Measurements from ENCODE around the gene STAB2.
A peak's percentile ranks its signal among the peaks of the same experiment; 100 is the strongest.

STAB2 gene

GRCh38 chr12:103657331-103657730, 70.3 kb downstream of the STAB2 start:
- DNase-seq = no peak

GRCh38 chr12:103664626-103665025, 77.6 kb downstream of the STAB2 start:
- no peak for DNase-seq

GRCh38 chr12:103665971-103666370, 78.9 kb downstream of the STAB2 start:
- no peak for DNase-seq

GRCh38 chr12:103667125-103667524, 80.1 kb downstream of the STAB2 start:
- no peak for DNase-seq

GRCh38 chr12:103668520-103668919, 81.4 kb downstream of the STAB2 start:
- no peak for DNase-seq

- no peak for DNase-seq
These were observed 84.3 kb downstream of the STAB2 start for GRCh38 chr12:103671367-103671766.

- DNase-seq = no peak
These were observed 85.5 kb downstream of the STAB2 start for GRCh38 chr12:103672401-103673119.

- no peak for DNase-seq
These were observed 86.4 kb downstream of the STAB2 start for GRCh38 chr12:103673487-103673886.

- DNase-seq = no peak
These were observed 86.9 kb downstream of the STAB2 start for GRCh38 chr12:103673891-103674375.

- DNase-seq = no peak
These were observed 89.8 kb downstream of the STAB2 start for GRCh38 chr12:103676893-103677292.

- peak; percentile 29 for DNase-seq
These were observed 90.3 kb downstream of the STAB2 start for GRCh38 chr12:103677341-103677740.

- DNase-seq = peak; percentile 35
These were observed 90.8 kb downstream of the STAB2 start for GRCh38 chr12:103677905-103678304.

GRCh38 chr12:103679421-103680170, 92.5 kb downstream of the STAB2 start:
- DNase-seq = no peak

- peak; percentile 64 for DNase-seq
These were observed 93.6 kb downstream of the STAB2 start for GRCh38 chr12:103680591-103681141.

- DNase-seq = no peak
These were observed 99.0 kb downstream of the STAB2 start for GRCh38 chr12:103686026-103686425.

GRCh38 chr12:103687253-103687652, 100.2 kb downstream of the STAB2 start:
- no peak for DNase-seq

GRCh38 chr12:103688376-103689063, 101.4 kb downstream of the STAB2 start:
- DNase-seq = no peak

- DNase-seq = no peak
These were observed 103.4 kb downstream of the STAB2 start for GRCh38 chr12:103690426-103690825.

GRCh38 chr12:103691063-103691462, 104.0 kb downstream of the STAB2 start:
- DNase-seq = no peak

- DNase-seq = no peak
These were observed 109.0 kb downstream of the STAB2 start for GRCh38 chr12:103696101-103696500.

- DNase-seq = no peak
These were observed 111.1 kb downstream of the STAB2 start for GRCh38 chr12:103697971-103698751.

GRCh38 chr12:103698752-103699560, 111.9 kb downstream of the STAB2 start:
- DNase-seq = no peak

Measured in NCI-H510A (cell line).